LNCAP (cell line): ENCODE measurements around the gene GNB1.

Source experiments
- TF ChIP-seq, protein P1 (sequence below): fragments of 450-650 bp; IDR thresholded peaks from 2 replicates; pipeline ENCODE4 v1.5.1; 2017; ENCODE audit warnings: mild to moderate bottlenecking

The GNB1 gene

DNA sequence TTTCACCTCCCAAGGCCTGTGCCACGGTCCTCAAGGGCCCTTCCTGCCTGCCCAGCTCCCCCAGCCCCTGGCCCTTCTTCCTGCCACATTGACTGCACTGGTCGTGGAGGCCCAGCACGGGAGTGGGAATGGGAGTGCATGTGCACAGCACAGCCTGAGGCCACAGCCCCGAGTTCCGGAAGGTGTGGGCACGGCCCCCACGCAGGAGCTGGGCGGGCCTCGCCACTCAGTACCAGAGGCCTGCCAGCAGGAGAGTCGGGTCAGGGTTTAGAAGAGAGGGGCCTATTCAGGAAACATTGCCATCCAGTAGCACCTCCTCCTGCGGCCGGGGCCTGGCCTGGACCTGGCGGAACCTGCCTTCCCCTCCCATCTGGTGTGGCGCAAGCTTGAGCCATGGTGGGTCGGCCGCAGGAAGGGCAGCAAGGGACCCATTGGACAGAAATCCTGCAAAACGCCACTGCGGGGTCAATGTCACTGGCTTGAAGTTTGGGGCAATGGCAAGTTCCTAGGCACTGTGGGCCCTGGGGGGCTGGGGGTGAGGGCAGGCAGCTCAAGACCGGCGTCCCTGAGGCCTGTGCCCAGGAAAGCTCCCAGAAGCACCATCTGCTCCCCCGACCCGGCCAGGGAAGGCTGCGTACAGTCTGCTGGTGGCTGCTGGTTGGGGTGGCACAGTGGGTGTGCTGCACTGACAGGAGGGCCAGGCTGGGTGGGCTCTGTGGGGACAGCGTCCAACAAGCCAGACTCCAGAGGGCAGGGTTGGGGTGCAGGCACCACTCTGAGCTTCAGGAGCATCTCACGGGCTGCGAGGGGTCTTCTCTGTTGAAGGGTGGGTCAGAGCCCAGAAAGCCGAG lies 29.9 kb upstream of the GNB1 start:
- TF ChIP-seq, protein P1, sequence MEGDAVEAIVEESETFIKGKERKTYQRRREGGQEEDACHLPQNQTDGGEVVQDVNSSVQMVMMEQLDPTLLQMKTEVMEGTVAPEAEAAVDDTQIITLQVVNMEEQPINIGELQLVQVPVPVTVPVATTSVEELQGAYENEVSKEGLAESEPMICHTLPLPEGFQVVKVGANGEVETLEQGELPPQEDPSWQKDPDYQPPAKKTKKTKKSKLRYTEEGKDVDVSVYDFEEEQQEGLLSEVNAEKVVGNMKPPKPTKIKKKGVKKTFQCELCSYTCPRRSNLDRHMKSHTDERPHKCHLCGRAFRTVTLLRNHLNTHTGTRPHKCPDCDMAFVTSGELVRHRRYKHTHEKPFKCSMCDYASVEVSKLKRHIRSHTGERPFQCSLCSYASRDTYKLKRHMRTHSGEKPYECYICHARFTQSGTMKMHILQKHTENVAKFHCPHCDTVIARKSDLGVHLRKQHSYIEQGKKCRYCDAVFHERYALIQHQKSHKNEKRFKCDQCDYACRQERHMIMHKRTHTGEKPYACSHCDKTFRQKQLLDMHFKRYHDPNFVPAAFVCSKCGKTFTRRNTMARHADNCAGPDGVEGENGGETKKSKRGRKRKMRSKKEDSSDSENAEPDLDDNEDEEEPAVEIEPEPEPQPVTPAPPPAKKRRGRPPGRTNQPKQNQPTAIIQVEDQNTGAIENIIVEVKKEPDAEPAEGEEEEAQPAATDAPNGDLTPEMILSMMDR: no peak

DNA sequence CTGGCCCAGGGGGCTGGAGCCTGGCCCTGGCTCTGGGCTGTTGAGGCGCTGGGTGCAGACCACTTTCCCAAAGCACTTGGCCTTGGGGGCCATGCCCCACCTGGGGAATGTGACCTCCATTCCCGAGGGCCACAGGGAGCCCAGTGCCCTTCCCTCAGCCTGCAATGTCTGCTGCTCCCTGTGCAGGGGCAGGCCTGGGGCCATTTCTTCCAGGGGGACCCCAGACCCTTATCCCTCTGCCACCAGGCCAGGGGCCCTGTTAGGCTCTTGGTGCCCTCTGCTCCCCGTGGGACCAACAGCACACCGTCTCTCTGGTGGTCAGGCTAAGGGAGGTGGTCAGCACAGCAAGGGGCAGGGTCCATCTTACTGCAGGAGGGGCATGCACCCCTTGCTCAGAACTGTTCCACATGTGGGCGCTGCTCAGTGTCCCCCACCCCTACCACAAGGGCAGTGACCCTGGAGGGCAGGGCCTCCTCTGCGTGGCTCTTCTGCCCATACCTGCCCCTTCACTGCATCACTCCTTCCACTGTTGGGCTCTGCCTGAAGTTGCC lies 29.2 kb upstream of the GNB1 start:
- TF ChIP-seq, protein P1: no peak

DNA sequence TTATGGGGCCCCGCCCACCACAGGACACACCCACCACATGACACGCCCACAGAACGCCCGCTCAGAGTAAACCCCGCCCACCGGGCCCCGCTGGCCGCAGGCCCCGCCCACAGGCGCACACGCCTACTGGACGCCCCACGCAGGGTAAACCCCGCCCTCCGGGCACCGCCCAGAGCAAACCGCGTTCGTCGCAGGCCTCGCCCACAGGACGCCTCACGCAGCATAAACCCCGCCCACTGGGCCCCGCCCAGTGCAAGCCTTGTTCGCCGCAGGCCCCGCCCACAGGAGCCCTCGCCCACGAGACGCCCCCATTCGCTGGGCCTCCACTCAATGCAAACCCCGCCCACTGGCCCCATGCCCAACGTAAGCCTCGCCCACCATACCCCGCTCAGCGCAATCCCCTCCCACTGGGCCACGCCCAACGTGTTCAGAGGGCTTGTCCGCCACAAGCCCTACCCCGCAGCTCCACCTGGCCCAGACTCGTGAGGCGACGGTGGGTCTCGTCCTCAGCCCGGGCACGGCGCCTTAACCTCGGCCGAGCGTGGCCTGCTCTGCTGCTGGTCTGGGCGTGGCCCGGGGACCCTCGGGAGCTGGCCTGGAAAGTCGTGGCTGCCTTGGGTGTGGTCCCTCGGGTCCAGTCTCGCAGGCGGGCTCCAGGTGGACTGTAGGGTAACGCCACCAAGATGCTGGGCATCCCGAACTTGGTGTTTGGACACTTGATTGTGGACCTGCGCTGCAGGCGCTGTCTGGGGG lies 28.6 kb upstream of the GNB1 start:
- TF ChIP-seq, protein P1: no peak

DNA sequence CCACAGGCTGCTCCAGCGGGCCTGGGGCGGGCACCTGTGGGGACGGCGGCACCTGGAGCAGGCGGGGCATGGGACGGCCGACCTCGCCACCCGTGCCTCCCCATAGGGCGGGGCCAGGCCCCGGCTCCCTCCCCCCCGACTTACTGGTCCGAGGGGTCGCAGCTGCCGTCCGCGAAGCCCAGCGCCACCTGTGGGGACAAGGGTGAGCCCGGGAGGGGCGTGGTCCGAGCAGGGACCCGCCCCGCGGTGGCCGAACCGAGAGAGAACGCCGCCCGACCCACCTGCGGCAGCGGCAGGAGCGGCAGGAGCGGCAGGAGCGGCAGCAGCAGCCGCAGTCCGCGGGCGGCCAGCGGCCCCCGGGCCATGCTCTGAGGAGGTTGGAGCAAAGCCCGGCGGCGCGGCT lies 28.0 kb upstream of the GNB1 start, which contains the start of gene TMEM52:
TMEM52 (minus strand) TSS at position 379 of the 403 bp plus-strand sequence; CDS start at position 365, 14 bp downstream.
- TF ChIP-seq, protein P1: peak; percentile 26; the same call in 1 of the 2 replicates

DNA sequence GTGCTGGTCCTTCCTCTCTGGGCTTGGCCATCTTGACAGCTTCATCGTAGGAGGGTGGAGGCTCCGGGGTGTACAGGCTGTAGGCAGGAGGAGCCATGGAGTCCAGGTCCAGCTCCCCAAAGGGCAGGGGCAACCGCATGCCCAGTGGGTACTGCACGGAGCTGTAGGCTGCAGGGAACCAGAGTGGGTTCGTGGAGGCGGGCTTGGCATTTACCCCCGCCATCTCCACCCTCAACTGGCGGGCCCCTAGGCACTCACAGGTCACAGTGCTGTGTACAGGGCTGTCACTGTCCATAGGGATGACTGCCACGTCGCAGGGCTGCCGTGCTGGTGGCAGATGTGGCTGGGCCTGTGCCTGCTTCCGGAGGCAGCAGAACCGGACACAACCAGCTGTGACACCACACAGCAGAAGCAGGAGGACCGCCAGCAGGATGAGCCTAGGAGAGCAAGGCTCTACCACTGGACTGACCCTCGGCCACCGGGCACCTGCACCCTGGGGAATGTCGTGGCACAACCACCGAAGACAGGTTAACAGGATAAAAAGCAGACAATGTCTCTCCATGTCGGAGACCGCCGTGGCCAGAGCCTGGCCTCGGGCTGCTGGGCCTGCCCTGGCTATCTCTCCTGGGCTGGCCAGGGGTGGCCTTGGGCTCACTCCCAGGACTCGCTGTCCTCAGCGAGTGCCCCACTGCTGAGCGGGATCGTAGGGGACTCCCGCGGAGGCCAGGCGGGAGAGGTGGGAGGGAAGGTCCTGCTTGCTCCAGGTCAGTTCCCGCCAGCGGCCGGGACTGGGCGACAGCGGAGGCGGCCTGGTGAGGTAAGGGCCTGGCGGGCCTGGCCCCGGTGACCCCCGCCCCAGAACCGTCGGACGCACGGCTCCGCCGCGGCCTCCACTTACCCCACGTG lies 27.4 kb upstream of the GNB1 start:
- TF ChIP-seq, protein P1: no peak

DNA sequence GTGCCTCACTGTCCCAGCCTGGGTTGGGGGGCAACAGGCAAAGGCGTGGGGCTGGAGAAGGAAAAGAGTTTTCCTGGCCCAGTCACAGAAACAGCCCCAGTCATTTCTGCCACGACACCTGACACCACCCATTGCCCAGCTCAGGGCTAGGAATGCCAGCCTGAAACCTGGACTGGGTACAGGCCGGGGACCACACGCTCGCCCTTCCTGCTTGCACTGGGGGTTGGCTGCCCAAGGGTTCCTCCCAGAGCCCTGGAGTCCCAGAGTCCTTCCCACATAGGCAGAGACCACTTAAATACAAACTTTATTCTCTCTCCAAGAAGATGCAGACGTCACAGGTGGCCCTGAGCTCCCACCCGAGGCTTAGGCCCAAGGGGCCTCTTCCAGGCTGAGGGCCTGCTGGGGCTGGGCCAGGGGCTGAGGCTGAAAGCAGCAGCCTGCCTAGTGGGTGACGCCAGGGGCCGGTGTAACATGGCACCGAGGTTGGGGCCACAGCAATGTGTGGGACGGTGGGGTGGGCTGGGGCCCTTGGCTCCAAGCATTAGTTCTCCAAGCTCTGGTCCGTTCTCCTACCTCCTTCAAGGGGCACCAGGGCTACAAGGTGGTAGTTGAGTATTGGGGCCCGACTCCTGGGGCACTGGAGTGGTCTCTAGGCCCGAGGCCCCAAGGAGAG lies 26.6 kb upstream of the GNB1 start:
- TF ChIP-seq, protein P1: no peak
